ENCODE data around the gene MAP2K5. TPM values are rescaled to one million over a fixed set of nuclear protein-coding genes. Genes with fewer than 3 reads are reported as not detected.
A peak's percentile ranks its signal among the peaks of the same experiment; 100 is the strongest.

Gene MAP2K5
- total RNA-seq, 1 experiment from 2014 or later = 13.6 TPM

DNA sequence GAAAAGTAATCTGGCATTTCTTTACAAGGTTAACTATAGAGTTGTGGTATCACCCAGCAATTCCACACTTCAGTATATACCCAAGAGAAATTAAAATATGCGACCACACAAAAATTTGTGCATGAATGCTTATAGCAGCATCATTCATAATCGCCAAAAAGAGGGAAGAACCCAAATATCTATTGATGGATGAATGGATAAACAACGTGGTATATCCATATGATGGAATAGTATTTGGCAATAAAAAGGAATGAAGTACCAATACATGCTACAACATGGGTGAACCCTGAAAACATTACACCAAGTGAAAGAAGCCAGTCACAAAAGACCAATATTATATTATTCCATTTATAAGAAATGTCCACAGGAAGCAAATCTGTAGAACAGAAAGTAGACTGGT lies 274.2 kb downstream of the MAP2K5 start (continued):
- TF ChIP-seq, protein P1, sequence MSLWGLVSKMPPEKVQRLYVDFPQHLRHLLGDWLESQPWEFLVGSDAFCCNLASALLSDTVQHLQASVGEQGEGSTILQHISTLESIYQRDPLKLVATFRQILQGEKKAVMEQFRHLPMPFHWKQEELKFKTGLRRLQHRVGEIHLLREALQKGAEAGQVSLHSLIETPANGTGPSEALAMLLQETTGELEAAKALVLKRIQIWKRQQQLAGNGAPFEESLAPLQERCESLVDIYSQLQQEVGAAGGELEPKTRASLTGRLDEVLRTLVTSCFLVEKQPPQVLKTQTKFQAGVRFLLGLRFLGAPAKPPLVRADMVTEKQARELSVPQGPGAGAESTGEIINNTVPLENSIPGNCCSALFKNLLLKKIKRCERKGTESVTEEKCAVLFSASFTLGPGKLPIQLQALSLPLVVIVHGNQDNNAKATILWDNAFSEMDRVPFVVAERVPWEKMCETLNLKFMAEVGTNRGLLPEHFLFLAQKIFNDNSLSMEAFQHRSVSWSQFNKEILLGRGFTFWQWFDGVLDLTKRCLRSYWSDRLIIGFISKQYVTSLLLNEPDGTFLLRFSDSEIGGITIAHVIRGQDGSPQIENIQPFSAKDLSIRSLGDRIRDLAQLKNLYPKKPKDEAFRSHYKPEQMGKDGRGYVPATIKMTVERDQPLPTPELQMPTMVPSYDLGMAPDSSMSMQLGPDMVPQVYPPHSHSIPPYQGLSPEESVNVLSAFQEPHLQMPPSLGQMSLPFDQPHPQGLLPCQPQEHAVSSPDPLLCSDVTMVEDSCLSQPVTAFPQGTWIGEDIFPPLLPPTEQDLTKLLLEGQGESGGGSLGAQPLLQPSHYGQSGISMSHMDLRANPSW (CRISPR knock-in tag; conservative IDR thresholded peaks at IDR 0.05; ENCODE audit: low read depth) = no peak
- no peak for TF ChIP-seq NR2C2 (CRISPR knock-in tag; IDR thresholded peaks at IDR 0.05)
- TF ChIP-seq, protein P2, sequence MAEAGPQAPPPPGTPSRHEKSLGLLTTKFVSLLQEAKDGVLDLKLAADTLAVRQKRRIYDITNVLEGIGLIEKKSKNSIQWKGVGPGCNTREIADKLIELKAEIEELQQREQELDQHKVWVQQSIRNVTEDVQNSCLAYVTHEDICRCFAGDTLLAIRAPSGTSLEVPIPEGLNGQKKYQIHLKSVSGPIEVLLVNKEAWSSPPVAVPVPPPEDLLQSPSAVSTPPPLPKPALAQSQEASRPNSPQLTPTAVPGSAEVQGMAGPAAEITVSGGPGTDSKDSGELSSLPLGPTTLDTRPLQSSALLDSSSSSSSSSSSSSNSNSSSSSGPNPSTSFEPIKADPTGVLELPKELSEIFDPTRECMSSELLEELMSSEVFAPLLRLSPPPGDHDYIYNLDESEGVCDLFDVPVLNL (CRISPR knock-in tag; IDR thresholded peaks at IDR 0.05; ENCODE audit: borderline replicate concordance, low read depth) = no peak
- TF ChIP-seq, protein P3, sequence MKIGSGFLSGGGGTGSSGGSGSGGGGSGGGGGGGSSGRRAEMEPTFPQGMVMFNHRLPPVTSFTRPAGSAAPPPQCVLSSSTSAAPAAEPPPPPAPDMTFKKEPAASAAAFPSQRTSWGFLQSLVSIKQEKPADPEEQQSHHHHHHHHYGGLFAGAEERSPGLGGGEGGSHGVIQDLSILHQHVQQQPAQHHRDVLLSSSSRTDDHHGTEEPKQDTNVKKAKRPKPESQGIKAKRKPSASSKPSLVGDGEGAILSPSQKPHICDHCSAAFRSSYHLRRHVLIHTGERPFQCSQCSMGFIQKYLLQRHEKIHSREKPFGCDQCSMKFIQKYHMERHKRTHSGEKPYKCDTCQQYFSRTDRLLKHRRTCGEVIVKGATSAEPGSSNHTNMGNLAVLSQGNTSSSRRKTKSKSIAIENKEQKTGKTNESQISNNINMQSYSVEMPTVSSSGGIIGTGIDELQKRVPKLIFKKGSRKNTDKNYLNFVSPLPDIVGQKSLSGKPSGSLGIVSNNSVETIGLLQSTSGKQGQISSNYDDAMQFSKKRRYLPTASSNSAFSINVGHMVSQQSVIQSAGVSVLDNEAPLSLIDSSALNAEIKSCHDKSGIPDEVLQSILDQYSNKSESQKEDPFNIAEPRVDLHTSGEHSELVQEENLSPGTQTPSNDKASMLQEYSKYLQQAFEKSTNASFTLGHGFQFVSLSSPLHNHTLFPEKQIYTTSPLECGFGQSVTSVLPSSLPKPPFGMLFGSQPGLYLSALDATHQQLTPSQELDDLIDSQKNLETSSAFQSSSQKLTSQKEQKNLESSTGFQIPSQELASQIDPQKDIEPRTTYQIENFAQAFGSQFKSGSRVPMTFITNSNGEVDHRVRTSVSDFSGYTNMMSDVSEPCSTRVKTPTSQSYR (CRISPR knock-in tag; IDR thresholded peaks at IDR 0.05) = no peak
- TF ChIP-seq NR1H2 (CRISPR knock-in tag; IDR thresholded peaks at IDR 0.05) = no peak

DNA sequence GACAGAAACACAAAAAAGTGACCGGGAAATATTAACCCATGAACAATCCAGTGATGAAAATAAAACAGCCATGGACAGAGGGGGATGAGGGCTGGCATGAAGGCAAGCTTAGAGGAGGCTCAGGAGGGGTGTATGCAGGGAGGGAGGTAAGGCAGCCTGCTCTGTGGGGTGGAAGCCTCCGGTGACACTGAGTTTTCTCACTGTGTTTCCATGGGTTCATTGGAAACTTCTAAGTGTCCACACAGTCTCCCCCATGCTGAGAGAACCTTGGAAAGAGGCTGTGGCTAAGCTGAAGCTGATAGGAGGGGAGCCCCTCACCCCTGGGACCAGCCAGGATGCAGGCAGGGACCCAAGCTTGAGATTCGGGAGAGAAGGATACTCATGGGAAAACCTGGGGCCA lies 276.0 kb downstream of the MAP2K5 start:
- Mint-ChIP-seq H3K4me1 (peaks cover 33% of the 10 kb centered on the region), H3K27me3 (ENCODE audit: low read depth) (peaks cover 78% of the 10 kb centered on the region), H3K27ac (no peak overlapping the region), H3K36me3 (peaks cover 4% of the 10 kb centered on the region), H3K9me3 (peaks cover 13% of the 10 kb centered on the region), H3K4me3 (no peak overlapping the region)
- ATAC-seq = no peak
- ChIA-PET CTCF (interaction anchor here (3.1 to 4.0 kb wide), 2 partner anchors 14 to 317 kb away, joined by 10 to 16 read pairs; no protein-coding TSS in a partner anchor), POLR2A (no interaction called here)
- TF ChIP-seq NR2C2 (CRISPR knock-in tag; IDR thresholded peaks at IDR 0.05) (no peak), SP1 (CRISPR knock-in tag; conservative IDR thresholded peaks at IDR 0.05) (no peak), OVOL2 (CRISPR knock-in tag; IDR thresholded peaks at IDR 0.05; ENCODE audit: borderline replicate concordance) (no peak), PRRX2 (CRISPR knock-in tag; IDR thresholded peaks at IDR 0.05) (no peak), NFYB (CRISPR knock-in tag; conservative IDR thresholded peaks at IDR 0.05; ENCODE audit: low read depth) (no peak)
- TF ChIP-seq, protein P4, sequence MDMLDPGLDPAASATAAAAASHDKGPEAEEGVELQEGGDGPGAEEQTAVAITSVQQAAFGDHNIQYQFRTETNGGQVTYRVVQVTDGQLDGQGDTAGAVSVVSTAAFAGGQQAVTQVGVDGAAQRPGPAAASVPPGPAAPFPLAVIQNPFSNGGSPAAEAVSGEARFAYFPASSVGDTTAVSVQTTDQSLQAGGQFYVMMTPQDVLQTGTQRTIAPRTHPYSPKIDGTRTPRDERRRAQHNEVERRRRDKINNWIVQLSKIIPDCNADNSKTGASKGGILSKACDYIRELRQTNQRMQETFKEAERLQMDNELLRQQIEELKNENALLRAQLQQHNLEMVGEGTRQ (CRISPR knock-in tag; IDR thresholded peaks at IDR 0.05) = no peak
- TF ChIP-seq, protein P5, sequence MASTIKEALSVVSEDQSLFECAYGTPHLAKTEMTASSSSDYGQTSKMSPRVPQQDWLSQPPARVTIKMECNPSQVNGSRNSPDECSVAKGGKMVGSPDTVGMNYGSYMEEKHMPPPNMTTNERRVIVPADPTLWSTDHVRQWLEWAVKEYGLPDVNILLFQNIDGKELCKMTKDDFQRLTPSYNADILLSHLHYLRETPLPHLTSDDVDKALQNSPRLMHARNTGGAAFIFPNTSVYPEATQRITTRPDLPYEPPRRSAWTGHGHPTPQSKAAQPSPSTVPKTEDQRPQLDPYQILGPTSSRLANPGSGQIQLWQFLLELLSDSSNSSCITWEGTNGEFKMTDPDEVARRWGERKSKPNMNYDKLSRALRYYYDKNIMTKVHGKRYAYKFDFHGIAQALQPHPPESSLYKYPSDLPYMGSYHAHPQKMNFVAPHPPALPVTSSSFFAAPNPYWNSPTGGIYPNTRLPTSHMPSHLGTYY (CRISPR knock-in tag; IDR thresholded peaks at IDR 0.05) = no peak
- TF ChIP-seq, protein P6, sequence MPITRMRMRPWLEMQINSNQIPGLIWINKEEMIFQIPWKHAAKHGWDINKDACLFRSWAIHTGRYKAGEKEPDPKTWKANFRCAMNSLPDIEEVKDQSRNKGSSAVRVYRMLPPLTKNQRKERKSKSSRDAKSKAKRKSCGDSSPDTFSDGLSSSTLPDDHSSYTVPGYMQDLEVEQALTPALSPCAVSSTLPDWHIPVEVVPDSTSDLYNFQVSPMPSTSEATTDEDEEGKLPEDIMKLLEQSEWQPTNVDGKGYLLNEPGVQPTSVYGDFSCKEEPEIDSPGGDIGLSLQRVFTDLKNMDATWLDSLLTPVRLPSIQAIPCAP (CRISPR knock-in tag; IDR thresholded peaks at IDR 0.05) = no peak
- TF ChIP-seq, protein P7, sequence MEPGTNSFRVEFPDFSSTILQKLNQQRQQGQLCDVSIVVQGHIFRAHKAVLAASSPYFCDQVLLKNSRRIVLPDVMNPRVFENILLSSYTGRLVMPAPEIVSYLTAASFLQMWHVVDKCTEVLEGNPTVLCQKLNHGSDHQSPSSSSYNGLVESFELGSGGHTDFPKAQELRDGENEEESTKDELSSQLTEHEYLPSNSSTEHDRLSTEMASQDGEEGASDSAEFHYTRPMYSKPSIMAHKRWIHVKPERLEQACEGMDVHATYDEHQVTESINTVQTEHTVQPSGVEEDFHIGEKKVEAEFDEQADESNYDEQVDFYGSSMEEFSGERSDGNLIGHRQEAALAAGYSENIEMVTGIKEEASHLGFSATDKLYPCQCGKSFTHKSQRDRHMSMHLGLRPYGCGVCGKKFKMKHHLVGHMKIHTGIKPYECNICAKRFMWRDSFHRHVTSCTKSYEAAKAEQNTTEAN (CRISPR knock-in tag; IDR thresholded peaks at IDR 0.05) = no peak
- TF ChIP-seq, protein P8, sequence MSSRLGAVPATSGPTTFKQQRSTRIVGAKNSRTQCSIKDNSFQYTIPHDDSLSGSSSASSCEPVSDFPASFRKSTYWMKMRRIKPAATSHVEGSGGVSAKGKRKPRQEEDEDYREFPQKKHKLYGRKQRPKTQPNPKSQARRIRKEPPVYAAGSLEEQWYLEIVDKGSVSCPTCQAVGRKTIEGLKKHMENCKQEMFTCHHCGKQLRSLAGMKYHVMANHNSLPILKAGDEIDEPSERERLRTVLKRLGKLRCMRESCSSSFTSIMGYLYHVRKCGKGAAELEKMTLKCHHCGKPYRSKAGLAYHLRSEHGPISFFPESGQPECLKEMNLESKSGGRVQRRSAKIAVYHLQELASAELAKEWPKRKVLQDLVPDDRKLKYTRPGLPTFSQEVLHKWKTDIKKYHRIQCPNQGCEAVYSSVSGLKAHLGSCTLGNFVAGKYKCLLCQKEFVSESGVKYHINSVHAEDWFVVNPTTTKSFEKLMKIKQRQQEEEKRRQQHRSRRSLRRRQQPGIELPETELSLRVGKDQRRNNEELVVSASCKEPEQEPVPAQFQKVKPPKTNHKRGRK (CRISPR knock-in tag; IDR thresholded peaks at IDR 0.05; ENCODE audit: borderline replicate concordance) = no peak
- DNase-seq (ENCODE audit: low spot score) = peak; percentile 3

Data from WTC11 (cell line).